ENCODE measurements around the gene ATP1A3.
A peak's percentile ranks its signal among the peaks of the same experiment; 100 is the strongest.

The ATP1A3 gene

GRCh38 chr19:42003506-42004294, 9.7 kb upstream of the ATP1A3 start:
- no peak overlapping the region for H3K27ac ChIP-seq
- peaks cover 25% of the 10 kb centered on the region for H3K36me3 ChIP-seq
- no peak for TF ChIP-seq CTCF (IDR thresholded peaks at IDR 0.05; ENCODE audit: low read depth, low read length)
- no peaks in the 10 kb centered on the region for H3K9me3 ChIP-seq (ENCODE audit: severe bottlenecking)
- no peak overlapping the region for H3K4me3 ChIP-seq (ENCODE audit: low read depth, low read length)
- H3K27me3 ChIP-seq (ENCODE audit: insufficient read depth, low read depth, severe bottlenecking): no peaks in the 10 kb centered on the region
- no peak for DNase-seq

- H3K27me3 ChIP-seq (ENCODE audit: insufficient read depth, low read depth, severe bottlenecking): no peaks in the 10 kb centered on the region
- peak overlapping the region; percentile 100 for H3K27ac ChIP-seq
- DNase-seq: no peak
- H3K4me3 ChIP-seq (ENCODE audit: low read depth, low read length): peak overlapping the region; percentile 48
- TF ChIP-seq CTCF (IDR thresholded peaks at IDR 0.05; ENCODE audit: low read depth, low read length): no peak
- H3K36me3 ChIP-seq: peaks cover 25% of the 10 kb centered on the region
- H3K9me3 ChIP-seq (ENCODE audit: severe bottlenecking): no peaks in the 10 kb centered on the region
Observed at GRCh38 chr19:41999878-42000208, 5.8 kb upstream of the ATP1A3 start.

GRCh38 chr19:41999071-41999877, 5.2 kb upstream of the ATP1A3 start:
- DNase-seq: peak; percentile 56
- Histone ChIP-seq H3K27me3 (ENCODE audit: insufficient read depth, low read depth, severe bottlenecking) (no peaks in the 10 kb centered on the region), H3K4me3 (ENCODE audit: low read depth, low read length) (peak overlapping the region; percentile 48), H3K36me3 (peaks cover 22% of the 10 kb centered on the region), H3K9me3 (ENCODE audit: severe bottlenecking) (no peaks in the 10 kb centered on the region), H3K27ac (peak overlapping the region; percentile 100)
- peak; percentile 33; the same call in 1 of the 2 replicates for TF ChIP-seq CTCF (IDR thresholded peaks at IDR 0.05; ENCODE audit: low read depth, low read length)

GRCh38 chr19:41998246-41999020, 4.4 kb upstream of the ATP1A3 start:
- peak overlapping the region; percentile 57 for H3K4me3 ChIP-seq (ENCODE audit: low read depth, low read length)
- H3K27ac ChIP-seq: peak overlapping the region; percentile 100
- no peaks in the 10 kb centered on the region for H3K27me3 ChIP-seq (ENCODE audit: insufficient read depth, low read depth, severe bottlenecking)
- peak; percentile 80 for DNase-seq
- peak; percentile 70 for TF ChIP-seq CTCF (IDR thresholded peaks at IDR 0.05; ENCODE audit: low read depth, low read length)
- H3K36me3 ChIP-seq: peaks cover 28% of the 10 kb centered on the region
- no peaks in the 10 kb centered on the region for H3K9me3 ChIP-seq (ENCODE audit: severe bottlenecking)

GRCh38 chr19:41997851-41998229, 3.8 kb upstream of the ATP1A3 start:
- no peak for TF ChIP-seq CTCF (IDR thresholded peaks at IDR 0.05; ENCODE audit: low read depth, low read length)
- peak overlapping the region; percentile 100 for H3K27ac ChIP-seq
- H3K9me3 ChIP-seq (ENCODE audit: severe bottlenecking): no peaks in the 10 kb centered on the region
- no peaks in the 10 kb centered on the region for H3K27me3 ChIP-seq (ENCODE audit: insufficient read depth, low read depth, severe bottlenecking)
- peaks cover 30% of the 10 kb centered on the region for H3K36me3 ChIP-seq
- peak overlapping the region; percentile 57 for H3K4me3 ChIP-seq (ENCODE audit: low read depth, low read length)
- DNase-seq: peak; percentile 98
